ENCODE data around the gene MGRN1. TPM values are rescaled to one million over a fixed set of nuclear protein-coding genes. Genes with fewer than 3 reads are reported as not detected.

Gene MGRN1
- total and polyA plus RNA-seq, 2 of the 13 experiments (the other 11 are each of a cell fraction or from before 2014, with no cell fraction given): 11.9 to 12.6 TPM

DNA sequence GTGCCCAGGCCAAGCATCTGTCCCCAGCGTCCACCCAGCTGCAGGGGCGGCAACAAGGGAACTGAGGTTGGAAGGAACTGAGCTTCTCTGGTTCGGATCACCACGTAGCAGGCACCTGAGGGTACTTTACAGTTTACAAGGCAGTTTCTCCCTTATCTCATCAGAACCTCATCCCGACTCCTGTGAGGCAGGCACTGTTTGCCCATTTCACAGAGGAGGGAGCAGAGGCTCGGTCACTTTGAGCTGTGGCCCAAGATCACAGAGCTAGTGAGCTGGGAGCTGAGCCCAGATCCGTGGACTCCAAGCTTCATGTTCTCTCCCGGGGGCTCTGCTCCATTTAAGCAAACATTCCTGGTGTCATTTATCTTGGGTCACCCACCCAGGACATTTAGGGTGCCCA is 25.1 kb upstream of the MGRN1 start:
- Histone ChIP-seq H3K4me1 (ENCODE audit: insufficient read depth, low read length) (peaks cover 26% of the 10 kb centered on the region), H3K9ac (ENCODE audit: insufficient read depth, low read depth, low read length) (no peak overlapping the region), H3K4me3 (replicated peaks in 1 of 3; ENCODE audit: insufficient read depth in 1 of 3, low read depth in 2 of 3, low read length in 3 of 3) (no peak overlapping the region), H3K36me3 (replicated peaks in 1 of 2; ENCODE audit: control insufficient read depth in 1 of 2, insufficient read depth in 2 of 2, low read length in 2 of 2) (no peaks in the 10 kb centered on the region), H3K79me2 (ENCODE audit: insufficient read depth, low read length) (no peaks in the 10 kb centered on the region), H3K4me2 (ENCODE audit: low read depth, low read length) (no peak overlapping the region), H3K27me3 (ENCODE audit: control insufficient read depth in 1 of 2, insufficient read depth in 2 of 2, low read length in 2 of 2) (peaks cover 6 to 79% of the 10 kb centered on the region in 2 experiments; a peak in 4 of 5 replicates), H2AFZ (ENCODE audit: low read length) (no peak overlapping the region), H3K9me3 (ENCODE audit: low read length) (no peaks in the 10 kb centered on the region), H3K27ac (ENCODE audit: extremely low read length, insufficient read depth, low read length) (no peak overlapping the region), H4K20me1 (ENCODE audit: insufficient read depth, low read length) (no peaks in the 10 kb centered on the region)
- ChIA-PET POLR2A (no interaction called here), CTCF (ENCODE audit: low intra/inter-chr PET ratio, low total read pairs) (no interaction called here)
- no peak for ATAC-seq
- 40% methylated on average over 5 of the region's 8 CpGs for WGBS (ENCODE audit: low lambda C conversion rate)
- in situ Hi-C loops (cut with HindIII; ENCODE audit: extremely low pct_ligation_motif_present, low pct_unique_long_range_greater_than_20kb) (no loop called here), intact Hi-C loops (cut with micrococcal nuclease; ENCODE audit: unreplicated experiment) (no loop called here)
- no peak for FAIRE-seq
- BruUV-seq (replicated peaks): no TSS peak
- peak; percentile 66; the same call in 1 of the 2 replicates for TF ChIP-seq ZNF629 (CRISPR knock-in tag; conservative IDR thresholded peaks at IDR 0.05)
- TF ChIP-seq, protein P1, sequence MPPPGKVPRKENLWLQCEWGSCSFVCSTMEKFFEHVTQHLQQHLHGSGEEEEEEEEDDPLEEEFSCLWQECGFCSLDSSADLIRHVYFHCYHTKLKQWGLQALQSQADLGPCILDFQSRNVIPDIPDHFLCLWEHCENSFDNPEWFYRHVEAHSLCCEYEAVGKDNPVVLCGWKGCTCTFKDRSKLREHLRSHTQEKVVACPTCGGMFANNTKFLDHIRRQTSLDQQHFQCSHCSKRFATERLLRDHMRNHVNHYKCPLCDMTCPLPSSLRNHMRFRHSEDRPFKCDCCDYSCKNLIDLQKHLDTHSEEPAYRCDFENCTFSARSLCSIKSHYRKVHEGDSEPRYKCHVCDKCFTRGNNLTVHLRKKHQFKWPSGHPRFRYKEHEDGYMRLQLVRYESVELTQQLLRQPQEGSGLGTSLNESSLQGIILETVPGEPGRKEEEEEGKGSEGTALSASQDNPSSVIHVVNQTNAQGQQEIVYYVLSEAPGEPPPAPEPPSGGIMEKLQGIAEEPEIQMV (CRISPR knock-in tag; IDR thresholded peaks at IDR 0.05; ENCODE audit: low read depth): no peak
- DNase-seq (ENCODE audit: low spot score): no peak

GRCh38 chr16:4601036-4601863 is 23.4 kb upstream of the MGRN1 start:
- TF ChIP-seq ZSCAN25 (CRISPR knock-in tag; IDR thresholded peaks at IDR 0.05): 0 out of 2 replicates have a peak, but pooled peaks have one; percentile 65
- TF ChIP-seq, protein P2, sequence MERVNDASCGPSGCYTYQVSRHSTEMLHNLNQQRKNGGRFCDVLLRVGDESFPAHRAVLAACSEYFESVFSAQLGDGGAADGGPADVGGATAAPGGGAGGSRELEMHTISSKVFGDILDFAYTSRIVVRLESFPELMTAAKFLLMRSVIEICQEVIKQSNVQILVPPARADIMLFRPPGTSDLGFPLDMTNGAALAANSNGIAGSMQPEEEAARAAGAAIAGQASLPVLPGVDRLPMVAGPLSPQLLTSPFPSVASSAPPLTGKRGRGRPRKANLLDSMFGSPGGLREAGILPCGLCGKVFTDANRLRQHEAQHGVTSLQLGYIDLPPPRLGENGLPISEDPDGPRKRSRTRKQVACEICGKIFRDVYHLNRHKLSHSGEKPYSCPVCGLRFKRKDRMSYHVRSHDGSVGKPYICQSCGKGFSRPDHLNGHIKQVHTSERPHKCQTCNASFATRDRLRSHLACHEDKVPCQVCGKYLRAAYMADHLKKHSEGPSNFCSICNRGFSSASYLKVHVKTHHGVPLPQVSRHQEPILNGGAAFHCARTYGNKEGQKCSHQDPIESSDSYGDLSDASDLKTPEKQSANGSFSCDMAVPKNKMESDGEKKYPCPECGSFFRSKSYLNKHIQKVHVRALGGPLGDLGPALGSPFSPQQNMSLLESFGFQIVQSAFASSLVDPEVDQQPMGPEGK (CRISPR knock-in tag; IDR thresholded peaks at IDR 0.05): 0 out of 2 replicates have a peak, but pooled peaks have one; percentile 11
- no peak for TF ChIP-seq MEIS1 (CRISPR knock-in tag; IDR thresholded peaks at IDR 0.05; ENCODE audit: borderline replicate concordance)
- Histone ChIP-seq H3K9me3 (ENCODE audit: low read length) (no peaks in the 10 kb centered on the region), H3K4me2 (ENCODE audit: low read depth, low read length) (no peak overlapping the region; the same call in 1 of the 2 replicates), H4K20me1 (ENCODE audit: insufficient read depth, low read length) (no peaks in the 10 kb centered on the region), H3K4me1 (ENCODE audit: insufficient read depth, low read length) (peaks cover 33% of the 10 kb centered on the region), H3K9ac (ENCODE audit: insufficient read depth, low read depth, low read length) (no peak overlapping the region), H3K4me3 (replicated peaks in 1 of 3; ENCODE audit: insufficient read depth in 1 of 3, low read depth in 2 of 3, low read length in 3 of 3) (no peak overlapping the region), H3K27me3 (ENCODE audit: control insufficient read depth in 1 of 2, insufficient read depth in 2 of 2, low read length in 2 of 2) (peaks cover 4 to 65% of the 10 kb centered on the region in 2 experiments; a peak in 4 of 5 replicates), H3K36me3 (replicated peaks in 1 of 2; ENCODE audit: control insufficient read depth in 1 of 2, insufficient read depth in 2 of 2, low read length in 2 of 2) (no peaks in the 10 kb centered on the region), H3K27ac (ENCODE audit: extremely low read length, insufficient read depth, low read length) (no peak overlapping the region), H2AFZ (ENCODE audit: low read length) (no peak overlapping the region), H3K79me2 (ENCODE audit: insufficient read depth, low read length) (no peaks in the 10 kb centered on the region)
- in situ Hi-C loops (cut with HindIII; ENCODE audit: extremely low pct_ligation_motif_present, low pct_unique_long_range_greater_than_20kb) (no loop called here), intact Hi-C loops (cut with micrococcal nuclease; ENCODE audit: unreplicated experiment) (no loop called here)
- ATAC-seq (no peak), DNase-seq (ENCODE audit: low spot score) (no peak), FAIRE-seq (no peak)
- ChIA-PET CTCF (ENCODE audit: low intra/inter-chr PET ratio, low total read pairs) (no interaction called here), POLR2A (no interaction called here)
- WGBS (ENCODE audit: low lambda C conversion rate): 36% methylated on average over 18 of the region's 18 CpGs
- no TSS peak for BruUV-seq (replicated peaks)

Measured in HepG2 (cell line).